ENCODE measurements around the gene AFMID.
"Not testable (repeated sequence)": the region's sequence is repeated elsewhere in the genome, so short reads cannot be mapped to it uniquely, and the experiment has no call there.

The AFMID gene

GRCh38 chr17:78234261-78234865 lies 47.2 kb downstream of the AFMID start:
- no peak overlapping the region for H3K4me2 ChIP-seq (ENCODE audit: low read depth, low read length, poor library complexity, severe bottlenecking)
- no peaks in the 10 kb centered on the region for H3K79me2 ChIP-seq (ENCODE audit: insufficient read depth, low read length)
- no peaks in the 10 kb centered on the region for H3K36me3 ChIP-seq (ENCODE audit: low read length)
- H3K9me3 ChIP-seq (ENCODE audit: insufficient read depth, low read length): no peaks in the 10 kb centered on the region
- no peak overlapping the region for H2AFZ ChIP-seq (ENCODE audit: low read depth, low read length, severe bottlenecking)
- TF ChIP-seq CTCF (IDR thresholded peaks at IDR 0.05; ENCODE audit: insufficient read depth, low read length, poor library complexity, severe bottlenecking): no peak
- TF ChIP-seq EZH2phosphoT487 (conservative IDR thresholded peaks at IDR 0.05; ENCODE audit: low read length): no peak
- no peaks in the 10 kb centered on the region for H3K27me3 ChIP-seq (ENCODE audit: low read length)
- no peaks in the 10 kb centered on the region for H3K9me2 ChIP-seq (replicated peaks; ENCODE audit: insufficient read depth, low read length)
- no peak overlapping the region for H3K27ac ChIP-seq (ENCODE audit: low read depth, low read length)
- no peaks in the 10 kb centered on the region for H4K20me1 ChIP-seq (ENCODE audit: low read depth, low read length)
- H3K9ac ChIP-seq (ENCODE audit: low read length): no peak overlapping the region
- H3F3A ChIP-seq (ENCODE audit: insufficient read depth): no peaks in the 10 kb centered on the region
- no peak overlapping the region for H3K4me3 ChIP-seq (ENCODE audit: insufficient read depth, low read length, poor library complexity, severe bottlenecking)

DNA sequence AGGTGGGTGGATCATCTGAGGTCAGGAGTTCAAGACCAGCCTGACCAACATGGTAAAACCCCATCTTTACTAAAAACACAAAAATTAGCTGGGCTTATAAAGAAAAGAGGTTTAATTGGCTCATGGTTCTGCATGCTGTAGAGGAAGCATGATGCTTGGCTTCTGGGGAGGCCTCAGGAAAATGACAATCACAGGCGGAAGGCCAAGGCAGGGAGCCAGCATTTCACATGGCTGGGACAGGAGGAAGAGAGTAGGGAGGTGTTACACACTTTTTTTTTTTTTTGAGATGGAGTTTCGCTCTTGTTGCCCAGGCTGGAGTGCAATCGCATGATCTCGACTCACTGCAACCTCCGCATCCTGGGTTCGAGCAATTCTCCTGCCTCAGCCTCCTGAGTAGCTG lies 47.9 kb downstream of the AFMID start:
- not testable (repeated sequence) for H4K20me1 ChIP-seq (ENCODE audit: low read depth, low read length); H3K9ac ChIP-seq (ENCODE audit: low read length); H3K27me3 ChIP-seq (ENCODE audit: low read length); H3K27ac ChIP-seq (ENCODE audit: low read depth, low read length); H3F3A ChIP-seq (ENCODE audit: insufficient read depth); H3K9me3 ChIP-seq (ENCODE audit: insufficient read depth, low read length); H3K4me3 ChIP-seq (ENCODE audit: insufficient read depth, low read length, poor library complexity, severe bottlenecking); H3K79me2 ChIP-seq (ENCODE audit: insufficient read depth, low read length); H2AFZ ChIP-seq (ENCODE audit: low read depth, low read length, severe bottlenecking); H3K9me2 ChIP-seq (replicated peaks; ENCODE audit: insufficient read depth, low read length); H3K4me2 ChIP-seq (ENCODE audit: low read depth, low read length, poor library complexity, severe bottlenecking); H3K36me3 ChIP-seq (ENCODE audit: low read length)

GRCh38 chr17:78235885-78236284 lies 48.7 kb downstream of the AFMID start:
- no peaks in the 10 kb centered on the region for H3K9me3 ChIP-seq (ENCODE audit: insufficient read depth, low read length)
- no peaks in the 10 kb centered on the region for H3K9me2 ChIP-seq (replicated peaks; ENCODE audit: insufficient read depth, low read length)
- no peaks in the 10 kb centered on the region for H3K27me3 ChIP-seq (ENCODE audit: low read length)
- H3K79me2 ChIP-seq (ENCODE audit: insufficient read depth, low read length): no peaks in the 10 kb centered on the region
- H3K36me3 ChIP-seq (ENCODE audit: low read length): no peaks in the 10 kb centered on the region
- no peak overlapping the region for H2AFZ ChIP-seq (ENCODE audit: low read depth, low read length, severe bottlenecking)
- H3K27ac ChIP-seq (ENCODE audit: low read depth, low read length): no peak overlapping the region
- peaks cover 7% of the 10 kb centered on the region for H3F3A ChIP-seq (ENCODE audit: insufficient read depth)
- TF ChIP-seq EZH2phosphoT487 (conservative IDR thresholded peaks at IDR 0.05; ENCODE audit: low read length): no peak
- no peak for TF ChIP-seq CTCF (IDR thresholded peaks at IDR 0.05; ENCODE audit: insufficient read depth, low read length, poor library complexity, severe bottlenecking)
- H3K9ac ChIP-seq (ENCODE audit: low read length): no peak overlapping the region
- H4K20me1 ChIP-seq (ENCODE audit: low read depth, low read length): no peaks in the 10 kb centered on the region
- no peak overlapping the region for H3K4me2 ChIP-seq (ENCODE audit: low read depth, low read length, poor library complexity, severe bottlenecking)
- H3K4me3 ChIP-seq (ENCODE audit: insufficient read depth, low read length, poor library complexity, severe bottlenecking): no peak overlapping the region

- Histone ChIP-seq H3K4me2 (ENCODE audit: low read depth, low read length, poor library complexity, severe bottlenecking) (no peak overlapping the region), H3F3A (ENCODE audit: insufficient read depth) (peaks cover 14% of the 10 kb centered on the region), H2AFZ (ENCODE audit: low read depth, low read length, severe bottlenecking) (no peak overlapping the region), H3K79me2 (ENCODE audit: insufficient read depth, low read length) (no peaks in the 10 kb centered on the region), H3K27me3 (ENCODE audit: low read length) (no peaks in the 10 kb centered on the region), H3K9me2 (replicated peaks; ENCODE audit: insufficient read depth, low read length) (no peaks in the 10 kb centered on the region), H3K27ac (ENCODE audit: low read depth, low read length) (no peak overlapping the region), H3K9ac (ENCODE audit: low read length) (no peak overlapping the region), H3K36me3 (ENCODE audit: low read length) (no peaks in the 10 kb centered on the region), H3K9me3 (ENCODE audit: insufficient read depth, low read length) (no peaks in the 10 kb centered on the region), H3K4me3 (ENCODE audit: insufficient read depth, low read length, poor library complexity, severe bottlenecking) (no peak overlapping the region), H4K20me1 (ENCODE audit: low read depth, low read length) (no peaks in the 10 kb centered on the region)
- no peak for TF ChIP-seq EZH2phosphoT487 (conservative IDR thresholded peaks at IDR 0.05; ENCODE audit: low read length)
- TF ChIP-seq CTCF (IDR thresholded peaks at IDR 0.05; ENCODE audit: insufficient read depth, low read length, poor library complexity, severe bottlenecking): no peak
Measured at GRCh38 chr17:78236362-78237127, 49.4 kb downstream of the AFMID start.
